ENCODE data around the gene VGLL4. TPM values are rescaled to one million over a fixed set of nuclear protein-coding genes. Genes with fewer than 3 reads are reported as not detected.

The VGLL4 gene
- total RNA-seq, 1 experiment from 2014 or later: 26.9 TPM

GRCh38 chr3:11619946-11620652, 23.6 kb downstream of the VGLL4 start:
- H4K20me1 ChIP-seq (ENCODE audit: insufficient read depth): no peaks in the 10 kb centered on the region; the same call in 1 of the 2 replicates
- no peaks in the 10 kb centered on the region for H3K4me1 ChIP-seq (ENCODE audit: control insufficient read depth in 1 of 2, insufficient read depth in 2 of 2, low read length in 2 of 2)

More at GRCh38 chr3:11619946-11620652, 23.6 kb downstream of the VGLL4 start:
- H3K4me3 ChIP-seq (replicated peaks in 1 of 2; ENCODE audit: low read depth in 1 of 2, low read length in 2 of 2): no peak overlapping the region
- TF ChIP-seq ZNF274 (IDR thresholded peaks at IDR 0.05; ENCODE audit: low read depth, low read length) (no peak), ZBTB33 (IDR thresholded peaks at IDR 0.05; ENCODE audit: extremely low read depth, insufficient replicate concordance, low read length) (no peak), REST (IDR thresholded peaks at IDR 0.05; ENCODE audit: low read depth) (no peak), EZH2 (IDR thresholded peaks at IDR 0.05) (no peak), CBX3 (IDR thresholded peaks at IDR 0.05; ENCODE audit: low read depth) (no peak), CEBPB (IDR thresholded peaks at IDR 0.05; ENCODE audit: low read depth) (no peak), JUND (IDR thresholded peaks at IDR 0.05) (no peak), MAX (IDR thresholded peaks at IDR 0.05) (no peak), ATF3 (IDR thresholded peaks at IDR 0.05) (no peak), ZFX (IDR thresholded peaks at IDR 0.05) (no peak), ELF1 (IDR thresholded peaks at IDR 0.05; ENCODE audit: borderline replicate concordance, low read depth) (no peak), SRF (IDR thresholded peaks at IDR 0.05; ENCODE audit: low read depth) (no peak), POLR2AphosphoS5 (IDR thresholded peaks at IDR 0.05; ENCODE audit: low read depth, low read length) (no peak)
- no peaks in the 10 kb centered on the region for H3K36me3 ChIP-seq (ENCODE audit: control insufficient read depth in 1 of 2, insufficient read depth in 2 of 2, low read length in 2 of 2)
- ChIA-PET CTCF (no interaction called here), POLR2A (interaction anchor here (1.3 kb wide), 1 partner anchor 12 kb away, joined by 3 read pairs; no protein-coding TSS in a partner anchor), RAD21 (ENCODE audit: low non-redundant PET in 1 of 2, low total read pairs in 2 of 2, uncharacterized antibody in 2 of 2, unreplicated experiment in 2 of 2) (no interaction called here)
- BruUV-seq (replicated peaks): no TSS peak
- H3K4me2 ChIP-seq (ENCODE audit: low read length): no peak overlapping the region
- H3K9me2 ChIP-seq (ENCODE audit: insufficient read depth): no peaks in the 10 kb centered on the region
- no peak overlapping the region for H2AFZ ChIP-seq (ENCODE audit: low read depth, low read length, poor library complexity, severe bottlenecking)
- H3K27me3 ChIP-seq (ENCODE audit: insufficient read depth, low read length): no peaks in the 10 kb centered on the region
- no peaks in the 10 kb centered on the region for H3K9me3 ChIP-seq (ENCODE audit: control insufficient read depth in 1 of 2, insufficient read depth in 1 of 2, low read depth in 1 of 2, low read length in 2 of 2)
- DNase-seq (ENCODE audit: low read depth, low spot score) (no peak), ATAC-seq (no peak)
- no peak overlapping the region for H3K27ac ChIP-seq (ENCODE audit: low read depth, low read length)
- H3K79me2 ChIP-seq (ENCODE audit: insufficient read depth, low read length): peaks cover 51% of the 10 kb centered on the region
- intact Hi-C loops (cut with micrococcal nuclease): no loop called here
- H3K9ac ChIP-seq (ENCODE audit: low read length): no peak overlapping the region
